Fibroblast of lung (primary cell): ENCODE measurements around the gene FLNC.

Experiments
- EZH2 ChIP-seq: IDR thresholded peaks from 2 replicates; pipeline ENCODE4 v1.5.1; 2012; ENCODE audit warnings: low read length, control low read depth, mild to moderate bottlenecking; ENCODE audit errors: missing control alignments
- TF ChIP-seq, protein P1 (sequence below), 2 donors: IDR thresholded peaks in 1 of 2; conservative IDR thresholded peaks in 1 of 2; 1 replicate in 1 of 2; 2 replicates in 1 of 2; pipeline ENCODE4 v1.5.1; 2011 to 2012; ENCODE audit warnings: low read length in 2 of 2, control low read depth in 1 of 2, inconsistent platforms in 1 of 2, low read depth in 1 of 2, mild to moderate bottlenecking in 1 of 2

DNA sequence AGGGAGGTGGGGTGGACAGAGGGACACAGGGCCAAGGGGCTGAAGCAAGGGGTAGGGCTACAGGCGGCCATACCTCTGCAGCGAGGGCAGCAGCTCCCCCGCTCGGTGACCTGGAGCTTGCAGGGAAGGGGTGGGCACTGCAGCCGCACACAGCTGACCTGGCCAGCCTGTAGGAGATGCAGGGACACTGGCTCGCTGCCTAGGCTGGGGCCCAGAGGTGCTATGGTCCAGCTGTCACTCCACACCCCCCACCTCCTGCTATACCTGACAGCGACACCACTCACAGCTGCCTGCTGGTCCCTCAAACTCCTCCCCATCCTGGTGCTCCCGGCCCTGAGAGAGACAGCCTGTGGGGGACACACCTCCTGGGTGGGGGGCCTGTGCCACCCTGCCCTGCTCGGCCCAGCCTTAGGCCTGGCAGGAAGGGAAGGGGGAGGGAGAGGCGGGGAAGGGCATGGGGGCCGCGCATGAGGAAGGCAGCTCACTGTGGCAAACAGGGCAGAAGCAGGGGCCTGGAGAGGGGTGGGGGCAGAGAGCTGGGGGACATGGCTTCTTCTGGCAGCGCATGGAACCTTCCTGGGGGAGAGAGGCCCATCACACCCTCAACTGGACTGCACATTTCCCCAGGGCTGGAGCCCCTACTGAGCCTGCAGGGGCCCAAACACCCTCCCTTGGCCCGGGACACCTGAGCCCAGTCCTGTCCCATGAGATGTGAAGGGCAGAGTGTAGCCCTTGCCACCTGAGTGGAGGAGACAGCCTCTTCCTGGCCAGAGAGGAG is 56.4 kb downstream of the FLNC start:
- TF ChIP-seq, protein P1, sequence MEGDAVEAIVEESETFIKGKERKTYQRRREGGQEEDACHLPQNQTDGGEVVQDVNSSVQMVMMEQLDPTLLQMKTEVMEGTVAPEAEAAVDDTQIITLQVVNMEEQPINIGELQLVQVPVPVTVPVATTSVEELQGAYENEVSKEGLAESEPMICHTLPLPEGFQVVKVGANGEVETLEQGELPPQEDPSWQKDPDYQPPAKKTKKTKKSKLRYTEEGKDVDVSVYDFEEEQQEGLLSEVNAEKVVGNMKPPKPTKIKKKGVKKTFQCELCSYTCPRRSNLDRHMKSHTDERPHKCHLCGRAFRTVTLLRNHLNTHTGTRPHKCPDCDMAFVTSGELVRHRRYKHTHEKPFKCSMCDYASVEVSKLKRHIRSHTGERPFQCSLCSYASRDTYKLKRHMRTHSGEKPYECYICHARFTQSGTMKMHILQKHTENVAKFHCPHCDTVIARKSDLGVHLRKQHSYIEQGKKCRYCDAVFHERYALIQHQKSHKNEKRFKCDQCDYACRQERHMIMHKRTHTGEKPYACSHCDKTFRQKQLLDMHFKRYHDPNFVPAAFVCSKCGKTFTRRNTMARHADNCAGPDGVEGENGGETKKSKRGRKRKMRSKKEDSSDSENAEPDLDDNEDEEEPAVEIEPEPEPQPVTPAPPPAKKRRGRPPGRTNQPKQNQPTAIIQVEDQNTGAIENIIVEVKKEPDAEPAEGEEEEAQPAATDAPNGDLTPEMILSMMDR (conservative IDR thresholded peaks at IDR 0.05 in 1 of 2, IDR thresholded peaks at IDR 0.05 in 1 of 2; ENCODE audit: low read depth in 1 of 2, low read length in 2 of 2) = no peak
- no peak for TF ChIP-seq EZH2
